Measurements from ENCODE around the gene IDI2. TPM values are rescaled to one million over a fixed set of nuclear protein-coding genes. Genes with fewer than 3 reads are reported as not detected.

IDI2 gene
- total and polyA plus RNA-seq, 4 donors, result 0.11 to 0.12 TPM; not detected in 2

DNA sequence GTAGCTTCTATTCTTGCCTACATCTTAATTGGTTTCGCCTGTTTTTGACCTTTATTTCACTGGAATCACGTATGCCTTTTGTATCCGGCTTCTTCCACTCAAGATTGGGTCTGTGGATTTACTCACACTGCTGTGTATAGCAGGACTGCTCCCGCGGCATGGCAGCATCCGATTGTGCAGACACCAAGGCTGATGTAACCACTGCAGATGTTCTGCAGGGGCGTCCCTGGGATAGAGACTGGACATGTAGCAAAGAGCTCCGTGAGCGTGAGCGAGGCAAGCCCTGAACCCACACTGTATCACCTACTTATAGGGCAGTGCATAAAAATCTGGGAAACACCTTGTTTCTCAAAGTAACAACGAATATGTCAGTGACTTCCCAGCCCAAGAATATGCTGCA lies 11.4 kb upstream of the IDI2 start:
- Histone ChIP-seq H3K4me1 (ENCODE audit: control insufficient read depth, insufficient read depth, low read length) (peaks cover 9% of the 10 kb centered on the region), H3K36me3 (ENCODE audit: control insufficient read depth, insufficient read depth, low read length) (peaks cover 23% of the 10 kb centered on the region), H3K9me3 (ENCODE audit: control insufficient read depth, insufficient read depth, low read length) (no peaks in the 10 kb centered on the region), H3K27ac (ENCODE audit: low read depth, low read length) (no peak overlapping the region), H3K27me3 (ENCODE audit: control insufficient read depth, insufficient read depth, low read length) (no peaks in the 10 kb centered on the region), H3K4me3 (ENCODE audit: low read depth, low read length) (no peak overlapping the region)
- WGBS (ENCODE audit: insufficient coverage), result 85% methylated on average over 8 of the region's 11 CpGs
- DNase-seq (ENCODE audit: low read depth in 4 of 6, low spot score in 6 of 6), result no peak

DNA sequence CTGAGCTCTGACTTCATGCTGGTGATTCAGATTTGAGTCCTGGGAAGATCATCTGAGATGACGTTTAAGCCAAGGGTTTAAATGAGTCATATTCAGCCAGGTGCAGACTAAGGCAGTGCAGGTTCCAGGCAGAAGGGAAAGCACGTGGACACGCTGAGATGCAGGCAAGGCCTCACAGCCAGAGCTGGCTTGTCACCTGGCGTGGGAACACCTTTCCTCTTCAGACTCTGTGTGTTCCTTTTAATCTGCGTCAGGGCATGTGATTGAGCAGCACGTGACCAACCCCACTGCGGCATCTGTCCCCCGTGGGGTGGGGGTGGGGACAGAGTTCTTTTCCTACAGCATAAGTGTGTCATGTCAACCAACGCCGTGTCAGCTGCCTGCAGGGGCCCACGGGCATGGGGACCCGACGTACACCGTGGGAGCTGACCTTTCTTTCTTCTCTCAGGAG lies 10.7 kb upstream of the IDI2 start:
- Histone ChIP-seq H3K4me1 (ENCODE audit: control insufficient read depth, insufficient read depth, low read length) (peaks cover 9% of the 10 kb centered on the region), H3K36me3 (ENCODE audit: control insufficient read depth, insufficient read depth, low read length) (peaks cover 18% of the 10 kb centered on the region), H3K27me3 (ENCODE audit: control insufficient read depth, insufficient read depth, low read length) (no peaks in the 10 kb centered on the region), H3K4me3 (ENCODE audit: low read depth, low read length) (no peak overlapping the region), H3K9me3 (ENCODE audit: control insufficient read depth, insufficient read depth, low read length) (no peaks in the 10 kb centered on the region), H3K27ac (ENCODE audit: low read depth, low read length) (no peak overlapping the region)
- 76% methylated on average over 12 of the region's 14 CpGs for WGBS (ENCODE audit: insufficient coverage)
- no peak for DNase-seq (ENCODE audit: low read depth in 4 of 6, low spot score in 6 of 6)

DNA sequence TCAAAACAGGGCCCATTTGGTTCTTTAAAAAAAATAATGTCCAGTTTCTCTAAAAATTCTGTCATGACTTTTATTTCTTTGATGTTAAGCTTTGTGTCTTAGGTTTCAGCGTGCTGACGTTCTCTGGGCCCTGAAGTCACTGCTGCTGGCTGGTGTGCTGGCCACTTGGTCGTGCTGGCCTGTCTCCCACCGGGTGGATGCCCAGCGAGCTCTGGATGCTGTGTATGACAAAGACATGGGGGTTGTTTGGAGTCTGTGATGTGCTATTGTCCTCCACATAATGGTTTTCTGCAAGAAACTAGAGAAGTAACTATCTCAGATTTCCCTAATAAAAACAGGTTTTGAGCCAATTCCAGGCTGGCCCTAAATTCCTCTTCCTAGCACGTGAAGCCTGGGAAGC lies 9.5 kb upstream of the IDI2 start:
- WGBS (ENCODE audit: insufficient coverage), result 49% methylated on average over 4 of the region's 6 CpGs
- no peaks in the 10 kb centered on the region for H3K27me3 ChIP-seq (ENCODE audit: control insufficient read depth, insufficient read depth, low read length)
- peaks cover 9% of the 10 kb centered on the region for H3K4me1 ChIP-seq (ENCODE audit: control insufficient read depth, insufficient read depth, low read length)
- H3K36me3 ChIP-seq (ENCODE audit: control insufficient read depth, insufficient read depth, low read length), result peaks cover 18% of the 10 kb centered on the region
- no peaks in the 10 kb centered on the region for H3K9me3 ChIP-seq (ENCODE audit: control insufficient read depth, insufficient read depth, low read length)
- H3K4me3 ChIP-seq (ENCODE audit: low read depth, low read length), result no peak overlapping the region
- DNase-seq (ENCODE audit: low read depth in 4 of 6, low spot score in 6 of 6), result peak in 1 of 6 donors; percentile 14
- peak overlapping the region; percentile 49 for H3K27ac ChIP-seq (ENCODE audit: low read depth, low read length)

DNA sequence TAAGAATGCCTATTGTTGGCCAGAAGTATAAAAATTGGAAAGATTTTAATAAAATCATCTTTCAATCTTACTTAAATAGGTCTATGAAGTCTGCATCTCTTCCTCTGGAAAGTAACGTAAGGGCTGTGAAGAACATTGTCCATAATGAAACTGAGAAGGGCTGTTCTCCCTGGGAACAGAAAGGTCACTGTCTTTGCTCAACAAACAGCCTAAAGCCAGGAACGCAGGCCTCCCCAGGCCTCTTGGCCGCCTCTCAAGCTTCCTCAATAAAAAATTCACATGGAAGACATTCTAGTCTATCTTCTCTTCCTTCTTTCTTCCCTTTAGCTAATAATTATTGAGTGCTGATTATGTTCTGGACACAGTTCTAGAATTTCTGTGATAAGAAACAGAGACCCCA lies 9.1 kb upstream of the IDI2 start:
- Histone ChIP-seq H3K9me3 (ENCODE audit: control insufficient read depth, insufficient read depth, low read length) (no peaks in the 10 kb centered on the region), H3K27me3 (ENCODE audit: control insufficient read depth, insufficient read depth, low read length) (no peaks in the 10 kb centered on the region), H3K4me1 (ENCODE audit: control insufficient read depth, insufficient read depth, low read length) (peaks cover 9% of the 10 kb centered on the region), H3K4me3 (ENCODE audit: low read depth, low read length) (no peak overlapping the region), H3K36me3 (ENCODE audit: control insufficient read depth, insufficient read depth, low read length) (peaks cover 16% of the 10 kb centered on the region), H3K27ac (ENCODE audit: low read depth, low read length) (peak overlapping the region; percentile 49)
- DNase-seq (ENCODE audit: low read depth in 4 of 6, low spot score in 6 of 6), result peak in 1 of 6 donors; percentile 38
- no CpG with 5 or more reads among the region's 3 CpGs for WGBS (ENCODE audit: insufficient coverage)

DNA sequence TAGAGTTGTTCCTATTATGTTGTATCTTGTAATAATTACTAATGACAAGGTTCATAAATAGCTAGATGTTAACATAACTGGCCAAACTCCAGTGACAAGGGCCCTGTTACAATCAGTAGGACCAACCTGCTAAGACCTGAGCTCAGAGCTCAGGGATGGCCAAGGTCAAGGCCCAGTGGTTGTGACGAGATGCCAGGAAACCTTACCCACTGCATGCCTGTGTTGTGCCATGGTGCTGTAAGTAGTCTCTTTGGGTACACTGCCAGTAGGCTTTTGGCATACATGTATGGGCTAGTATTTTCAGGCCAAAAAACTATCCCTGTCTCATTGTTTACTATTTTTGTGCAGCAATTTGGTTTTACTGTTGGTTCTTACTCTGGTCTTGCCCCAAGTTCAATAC lies 7.9 kb upstream of the IDI2 start:
- H3K4me1 ChIP-seq (ENCODE audit: control insufficient read depth, insufficient read depth, low read length), result peaks cover 9% of the 10 kb centered on the region
- H3K36me3 ChIP-seq (ENCODE audit: control insufficient read depth, insufficient read depth, low read length), result peaks cover 10% of the 10 kb centered on the region
- H3K9me3 ChIP-seq (ENCODE audit: control insufficient read depth, insufficient read depth, low read length), result no peaks in the 10 kb centered on the region
- no peak for DNase-seq (ENCODE audit: low read depth in 4 of 6, low spot score in 6 of 6)
- 78% methylated on average over 1 of the region's 1 CpG for WGBS (ENCODE audit: insufficient coverage)
- no peak overlapping the region for H3K27ac ChIP-seq (ENCODE audit: low read depth, low read length)
- no peak overlapping the region for H3K4me3 ChIP-seq (ENCODE audit: low read depth, low read length)
- no peaks in the 10 kb centered on the region for H3K27me3 ChIP-seq (ENCODE audit: control insufficient read depth, insufficient read depth, low read length)

DNA sequence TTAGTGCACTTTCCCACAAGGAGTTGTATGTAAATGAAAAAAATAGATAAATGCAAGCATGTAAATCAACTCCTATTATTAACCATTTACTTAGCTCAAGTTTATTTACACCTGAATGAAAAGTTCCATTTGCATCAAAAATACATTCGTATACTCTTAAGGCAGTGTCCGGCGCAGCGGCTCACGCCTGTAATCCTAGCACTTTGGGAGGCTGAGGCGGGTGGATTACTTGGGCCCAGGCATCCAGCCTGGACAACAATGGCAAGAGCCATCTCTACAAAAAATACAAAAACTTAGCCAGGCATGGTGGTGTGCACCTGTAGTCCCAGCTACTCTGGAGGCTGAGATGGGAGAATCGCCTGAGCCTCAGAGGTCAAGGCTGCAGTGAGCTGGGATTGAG lies 4.2 kb upstream of the IDI2 start:
- Histone ChIP-seq H3K27ac (ENCODE audit: low read depth, low read length) (no peak overlapping the region), H3K4me1 (ENCODE audit: control insufficient read depth, insufficient read depth, low read length) (peaks cover 1% of the 10 kb centered on the region), H3K4me3 (ENCODE audit: low read depth, low read length) (no peak overlapping the region), H3K27me3 (ENCODE audit: control insufficient read depth, insufficient read depth, low read length) (no peaks in the 10 kb centered on the region), H3K9me3 (ENCODE audit: control insufficient read depth, insufficient read depth, low read length) (no peaks in the 10 kb centered on the region), H3K36me3 (ENCODE audit: control insufficient read depth, insufficient read depth, low read length) (no peaks in the 10 kb centered on the region)
- 92% methylated on average over 6 of the region's 7 CpGs for WGBS (ENCODE audit: insufficient coverage)
- no peak for DNase-seq (ENCODE audit: low read depth in 4 of 6, low spot score in 6 of 6)

DNA sequence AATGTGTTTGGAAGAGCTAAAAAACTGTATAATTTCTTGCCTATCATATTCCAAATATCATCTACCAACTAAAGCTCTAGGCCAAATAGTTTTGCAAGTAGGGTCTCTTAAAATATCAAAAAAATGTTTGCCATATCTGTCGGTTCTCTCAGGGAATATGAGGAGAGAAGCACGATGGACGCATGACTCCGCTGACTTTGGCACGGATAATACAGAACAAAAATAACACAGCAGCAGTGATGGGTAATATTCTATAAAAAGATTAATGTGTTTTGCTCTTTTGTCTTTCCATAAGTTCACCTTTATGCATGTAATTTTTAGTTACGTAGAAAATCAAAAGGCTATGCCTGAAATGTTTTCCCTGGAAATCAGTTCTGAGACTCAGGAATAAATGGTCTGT lies 919 bp upstream of the IDI2 start:
- H3K36me3 ChIP-seq (ENCODE audit: control insufficient read depth, insufficient read depth, low read length), result no peaks in the 10 kb centered on the region
- H3K9me3 ChIP-seq (ENCODE audit: control insufficient read depth, insufficient read depth, low read length), result no peaks in the 10 kb centered on the region
- no peaks in the 10 kb centered on the region for H3K27me3 ChIP-seq (ENCODE audit: control insufficient read depth, insufficient read depth, low read length)
- no CpG with 5 or more reads among the region's 6 CpGs for WGBS (ENCODE audit: insufficient coverage)
- no peaks in the 10 kb centered on the region for H3K4me1 ChIP-seq (ENCODE audit: control insufficient read depth, insufficient read depth, low read length)
- no peak overlapping the region for H3K27ac ChIP-seq (ENCODE audit: low read depth, low read length)
- no peak for DNase-seq (ENCODE audit: low read depth in 4 of 6, low spot score in 6 of 6)
- H3K4me3 ChIP-seq (ENCODE audit: low read depth, low read length), result no peak overlapping the region

DNA sequence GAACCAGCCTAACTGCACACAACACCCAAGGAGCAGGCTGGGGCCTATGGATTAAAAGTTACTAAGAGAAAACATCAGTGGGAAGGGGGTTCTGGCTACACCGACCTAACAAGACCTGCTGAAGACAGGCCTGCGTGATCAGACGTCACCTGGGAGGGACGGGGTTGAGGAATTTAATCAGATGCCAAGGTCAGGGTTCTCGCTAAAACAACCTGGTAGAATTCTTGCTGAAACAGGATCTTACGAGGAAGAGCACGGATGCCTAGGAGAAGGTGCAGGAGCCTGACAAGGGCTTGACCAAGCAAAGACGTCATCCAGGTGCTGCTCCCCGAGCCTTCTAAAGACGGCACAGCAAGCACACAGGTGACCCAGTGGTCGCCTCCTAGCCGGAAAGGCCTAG lies 1.6 kb downstream of the IDI2 start:
- WGBS (ENCODE audit: insufficient coverage), result 96% methylated on average over 12 of the region's 12 CpGs
- H3K4me1 ChIP-seq (ENCODE audit: control insufficient read depth, insufficient read depth, low read length), result no peaks in the 10 kb centered on the region
- H3K27ac ChIP-seq (ENCODE audit: low read depth, low read length), result no peak overlapping the region

DNA sequence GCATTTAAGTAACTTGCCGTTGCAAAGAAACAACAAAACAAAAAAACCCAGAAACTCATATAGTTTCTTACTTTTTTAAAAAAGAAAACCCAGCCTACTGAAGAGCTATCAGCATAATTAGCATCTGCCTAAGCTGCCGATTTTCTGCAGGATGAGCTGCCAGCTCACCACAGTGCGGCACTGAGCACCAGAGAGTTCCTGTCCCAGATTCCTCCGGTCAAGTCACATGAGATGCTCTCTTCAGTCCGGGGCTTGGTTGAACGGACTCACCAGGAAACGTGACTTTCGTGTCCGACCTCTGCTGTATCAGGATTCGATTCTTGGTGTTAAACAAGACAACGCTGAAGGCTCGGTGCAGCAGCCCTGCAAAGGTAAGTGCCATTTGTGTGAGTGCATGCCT lies 3.2 kb downstream of the IDI2 start:
- Histone ChIP-seq H3K27me3 (ENCODE audit: control insufficient read depth, insufficient read depth, low read length) (no peaks in the 10 kb centered on the region), H3K4me3 (ENCODE audit: low read depth, low read length) (no peak overlapping the region), H3K4me1 (ENCODE audit: control insufficient read depth, insufficient read depth, low read length) (no peaks in the 10 kb centered on the region), H3K36me3 (ENCODE audit: control insufficient read depth, insufficient read depth, low read length) (peaks cover 20% of the 10 kb centered on the region), H3K27ac (ENCODE audit: low read depth, low read length) (no peak overlapping the region), H3K9me3 (ENCODE audit: control insufficient read depth, insufficient read depth, low read length) (no peaks in the 10 kb centered on the region)
- no peak for DNase-seq (ENCODE audit: low read depth in 4 of 6, low spot score in 6 of 6)
- WGBS (ENCODE audit: insufficient coverage), result 72% methylated on average over 12 of the region's 12 CpGs

More for the DNA sequence above, 1.6 kb downstream of the IDI2 start:
- DNase-seq (ENCODE audit: low read depth in 4 of 6, low spot score in 6 of 6), result no peak
- no peaks in the 10 kb centered on the region for H3K27me3 ChIP-seq (ENCODE audit: control insufficient read depth, insufficient read depth, low read length)
- no peak overlapping the region for H3K4me3 ChIP-seq (ENCODE audit: low read depth, low read length)
- no peaks in the 10 kb centered on the region for H3K9me3 ChIP-seq (ENCODE audit: control insufficient read depth, insufficient read depth, low read length)
- H3K36me3 ChIP-seq (ENCODE audit: control insufficient read depth, insufficient read depth, low read length), result peaks cover 12% of the 10 kb centered on the region

DNA sequence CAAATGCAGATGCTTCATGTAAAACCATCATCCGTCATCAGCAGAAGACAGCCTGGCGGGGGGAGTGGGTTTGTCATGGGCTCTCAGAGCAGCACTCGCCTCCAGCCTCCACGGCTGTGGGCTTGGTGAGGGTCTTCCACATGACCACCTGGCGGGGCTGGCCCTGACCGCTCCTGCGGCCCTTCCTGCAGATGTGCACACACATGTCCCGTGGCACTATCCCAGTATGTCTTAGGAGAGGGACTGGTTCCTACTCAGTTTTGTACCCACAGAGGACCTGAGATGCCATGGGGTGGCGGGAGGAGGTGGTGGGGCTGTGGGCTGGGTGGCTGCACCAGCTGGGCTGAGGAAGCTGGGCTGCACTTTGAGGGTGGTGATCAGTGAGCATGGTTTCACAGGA lies 4.7 kb downstream of the IDI2 start:
- peaks cover 29% of the 10 kb centered on the region for H3K36me3 ChIP-seq (ENCODE audit: control insufficient read depth, insufficient read depth, low read length)
- no peak for DNase-seq (ENCODE audit: low read depth in 4 of 6, low spot score in 6 of 6)
- no peaks in the 10 kb centered on the region for H3K9me3 ChIP-seq (ENCODE audit: control insufficient read depth, insufficient read depth, low read length)
- WGBS (ENCODE audit: insufficient coverage), result 89% methylated on average over 7 of the region's 9 CpGs
- no peak overlapping the region for H3K4me3 ChIP-seq (ENCODE audit: low read depth, low read length)
- H3K4me1 ChIP-seq (ENCODE audit: control insufficient read depth, insufficient read depth, low read length), result no peaks in the 10 kb centered on the region
- no peak overlapping the region for H3K27ac ChIP-seq (ENCODE audit: low read depth, low read length)
- no peaks in the 10 kb centered on the region for H3K27me3 ChIP-seq (ENCODE audit: control insufficient read depth, insufficient read depth, low read length)
